GM12865 (cell line): Measurements from ENCODE around the gene AK2.

Source experiments
- DNase-seq: peaks from one replicate; pipeline ENCODE4 v3.0.0; 2010; ENCODE audit warnings: low read depth
- H3K4me3 ChIP-seq: 2 replicates; pipeline ENCODE4 v1.5.1; 2011; ENCODE audit warnings: mild to moderate bottlenecking, low read depth, low read length, control low read depth
- TF ChIP-seq, protein P1 (sequence below): IDR thresholded peaks from 2 replicates; pipeline ENCODE4 v1.5.1; 2011; ENCODE audit warnings: low read length, control low read depth, low read depth, inconsistent platforms; ENCODE audit not compliant: insufficient read depth; ENCODE audit errors: missing control alignments

AK2 gene

DNA sequence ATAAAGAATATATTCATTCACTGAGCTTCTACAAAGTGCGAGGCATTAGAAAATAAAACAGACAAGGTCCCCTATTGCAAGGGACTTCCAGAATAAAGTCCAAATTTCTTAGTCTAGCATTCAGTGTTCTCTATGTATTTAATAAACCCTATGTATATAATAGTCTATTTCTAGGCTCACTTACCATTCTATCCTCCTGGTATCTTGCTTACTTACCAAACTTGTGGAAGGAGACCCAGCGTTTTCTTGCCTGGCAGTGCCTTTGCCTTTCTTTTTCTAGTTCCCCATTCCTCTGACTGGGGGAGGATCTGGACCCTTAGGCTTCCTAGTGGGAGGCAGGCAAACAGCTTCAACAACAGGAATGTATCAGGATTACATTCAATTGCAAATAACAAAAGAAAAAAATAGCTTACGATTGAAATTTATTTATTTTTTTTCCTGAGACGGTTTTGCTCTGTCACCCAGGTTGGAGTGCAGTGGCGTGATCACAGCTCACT is 71.4 kb downstream of the AK2 start:
- DNase-seq: no peak
- H3K4me3 ChIP-seq: peak overlapping the region; percentile 57
- TF ChIP-seq, protein P1, sequence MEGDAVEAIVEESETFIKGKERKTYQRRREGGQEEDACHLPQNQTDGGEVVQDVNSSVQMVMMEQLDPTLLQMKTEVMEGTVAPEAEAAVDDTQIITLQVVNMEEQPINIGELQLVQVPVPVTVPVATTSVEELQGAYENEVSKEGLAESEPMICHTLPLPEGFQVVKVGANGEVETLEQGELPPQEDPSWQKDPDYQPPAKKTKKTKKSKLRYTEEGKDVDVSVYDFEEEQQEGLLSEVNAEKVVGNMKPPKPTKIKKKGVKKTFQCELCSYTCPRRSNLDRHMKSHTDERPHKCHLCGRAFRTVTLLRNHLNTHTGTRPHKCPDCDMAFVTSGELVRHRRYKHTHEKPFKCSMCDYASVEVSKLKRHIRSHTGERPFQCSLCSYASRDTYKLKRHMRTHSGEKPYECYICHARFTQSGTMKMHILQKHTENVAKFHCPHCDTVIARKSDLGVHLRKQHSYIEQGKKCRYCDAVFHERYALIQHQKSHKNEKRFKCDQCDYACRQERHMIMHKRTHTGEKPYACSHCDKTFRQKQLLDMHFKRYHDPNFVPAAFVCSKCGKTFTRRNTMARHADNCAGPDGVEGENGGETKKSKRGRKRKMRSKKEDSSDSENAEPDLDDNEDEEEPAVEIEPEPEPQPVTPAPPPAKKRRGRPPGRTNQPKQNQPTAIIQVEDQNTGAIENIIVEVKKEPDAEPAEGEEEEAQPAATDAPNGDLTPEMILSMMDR: no peak

DNA sequence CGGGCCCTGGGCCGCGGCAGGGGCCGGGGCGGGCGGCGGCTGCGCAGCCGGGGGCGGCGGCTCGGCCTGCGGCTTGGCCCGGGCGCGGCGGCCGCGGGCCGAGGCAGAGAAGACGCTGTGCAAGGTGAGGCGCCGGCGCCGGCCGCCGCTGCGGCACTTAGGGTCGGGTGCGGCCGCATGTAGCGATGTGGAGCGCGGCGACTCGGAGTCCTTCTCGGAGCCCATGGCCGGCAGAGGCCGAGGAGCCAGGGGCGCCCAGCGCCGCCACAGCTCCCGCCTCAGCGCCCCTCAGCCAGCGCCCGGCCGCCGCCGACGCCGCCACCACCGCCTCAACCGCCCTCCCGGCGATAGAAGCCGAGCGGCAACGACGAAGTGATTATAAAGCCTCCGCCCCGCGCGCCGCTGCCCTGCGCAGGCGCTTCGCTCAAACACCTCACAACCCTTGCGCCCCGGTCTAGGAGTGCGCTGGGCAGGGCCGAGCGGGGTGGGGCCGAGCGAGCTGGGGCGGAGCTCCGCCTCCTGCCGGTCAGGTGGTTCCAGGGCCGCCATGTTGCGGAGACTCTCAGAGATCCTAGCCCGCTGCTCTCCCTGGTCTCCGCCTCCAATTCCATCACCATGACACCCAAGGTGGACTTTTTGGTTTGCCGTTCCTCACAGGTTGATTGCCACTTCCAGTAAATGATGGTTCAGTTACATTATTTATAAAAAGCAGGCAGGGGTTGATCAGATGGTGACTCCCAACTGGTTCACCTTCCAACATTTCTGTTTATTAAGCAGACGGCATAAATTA is 72.0 kb downstream of the AK2 start, which contains the start of gene RNF19B:
RNF19B (minus strand) TSS at position 349 of the 790 bp plus-strand sequence; CDS start at position 225, 124 bp downstream.
- TF ChIP-seq, protein P1: no peak
- peak within 1 kb of the TSS; percentile 74 for H3K4me3 ChIP-seq
- DNase-seq: peak; percentile 98

DNA sequence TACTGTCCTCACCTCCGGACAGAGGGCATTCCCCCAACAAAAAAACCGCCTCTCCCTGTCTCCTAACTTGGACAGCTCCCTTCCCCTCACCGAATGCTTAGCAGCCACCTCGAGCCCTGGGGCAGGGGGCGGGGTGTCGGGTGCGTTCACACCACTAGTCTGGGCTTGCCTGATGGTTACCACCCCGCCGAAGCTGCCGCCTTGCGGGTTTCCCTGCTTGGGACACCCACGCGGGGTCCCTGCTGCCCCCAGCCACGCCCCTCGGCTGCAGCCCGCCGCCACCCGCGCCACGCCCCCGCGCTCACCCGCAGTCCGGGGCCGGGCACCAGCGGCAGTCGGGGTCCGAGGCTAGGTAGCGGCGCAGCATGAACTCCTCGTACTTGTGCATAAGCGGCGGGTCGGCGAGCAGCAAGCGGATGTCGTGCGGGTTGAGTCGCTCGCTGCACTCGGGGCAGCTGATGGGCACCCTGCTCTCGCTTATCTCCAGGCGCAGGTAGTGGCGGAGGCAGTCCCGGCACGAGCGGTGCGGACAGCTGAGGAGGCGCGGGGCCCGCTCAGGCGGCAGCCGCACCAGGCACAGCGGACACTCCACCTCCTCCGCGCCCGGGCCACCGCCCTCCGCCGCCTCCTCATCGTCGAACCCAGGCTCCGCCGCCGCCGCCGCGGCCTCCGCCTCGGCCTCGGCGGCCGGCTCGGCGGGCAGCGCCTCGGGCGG is 72.8 kb downstream of the AK2 start:
- TF ChIP-seq, protein P1: peak; percentile 3
- H3K4me3 ChIP-seq: peak overlapping the region; percentile 74
- DNase-seq: peak; percentile 71

DNA sequence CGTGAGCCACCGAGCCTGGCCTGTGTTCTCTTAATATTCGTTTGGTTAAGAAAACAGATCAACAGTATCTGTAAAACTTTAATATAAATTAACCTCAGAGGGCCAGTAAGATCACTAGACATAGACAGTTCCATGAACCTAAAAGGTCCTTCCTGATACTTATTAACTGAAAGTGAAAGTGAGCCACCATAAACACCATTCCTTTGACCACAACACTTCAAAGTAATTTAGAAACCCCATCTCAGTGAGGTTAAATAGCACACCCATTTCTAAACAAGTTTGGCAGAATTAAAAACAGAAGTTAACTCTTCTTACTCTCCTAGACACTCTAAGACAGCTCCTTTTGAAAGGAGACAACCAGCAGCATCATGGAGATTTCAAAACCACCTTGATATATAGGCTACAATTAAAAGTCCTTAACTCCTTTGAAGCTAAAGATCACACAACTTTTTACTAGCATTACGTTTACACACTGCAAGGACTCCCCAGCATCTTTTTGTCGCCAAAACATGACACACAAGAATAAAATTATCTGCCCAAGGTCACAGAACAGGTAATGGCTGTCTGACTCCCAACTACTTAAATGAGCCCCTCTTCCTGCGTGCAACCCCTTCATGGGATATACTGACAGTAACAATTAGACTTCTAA is 74.3 kb downstream of the AK2 start:
- TF ChIP-seq, protein P1: no peak
- DNase-seq: peak; percentile 78
- H3K4me3 ChIP-seq: peak overlapping the region; percentile 74

DNA sequence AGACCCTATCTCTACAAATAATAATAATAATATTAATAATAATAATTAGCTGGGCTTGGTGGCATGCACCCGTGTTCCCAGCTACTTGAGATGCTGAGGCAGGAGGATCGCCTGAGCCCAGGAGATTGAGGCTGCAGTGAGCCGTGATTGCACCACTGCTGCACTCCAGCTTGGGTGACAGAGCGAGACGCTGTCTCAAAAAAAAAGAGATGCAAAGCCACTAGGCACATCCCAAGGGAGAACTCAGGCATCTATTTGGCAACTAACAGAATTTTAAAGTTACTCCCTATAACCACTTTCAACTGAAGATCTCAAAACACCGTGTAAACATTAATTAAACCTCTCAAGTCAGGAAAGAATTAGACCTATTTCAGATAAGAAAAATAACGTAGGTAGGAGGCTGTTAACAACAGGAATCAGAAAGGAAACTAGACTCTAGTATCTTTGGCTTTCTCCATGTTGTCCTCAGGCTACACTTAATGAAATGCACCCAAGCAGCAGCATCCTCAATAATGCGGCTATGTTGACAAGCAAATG is 75.8 kb downstream of the AK2 start:
- peak overlapping the region; percentile 3; the same call in 1 of the 2 replicates for H3K4me3 ChIP-seq
- no peak for DNase-seq
- TF ChIP-seq, protein P1: no peak

DNA sequence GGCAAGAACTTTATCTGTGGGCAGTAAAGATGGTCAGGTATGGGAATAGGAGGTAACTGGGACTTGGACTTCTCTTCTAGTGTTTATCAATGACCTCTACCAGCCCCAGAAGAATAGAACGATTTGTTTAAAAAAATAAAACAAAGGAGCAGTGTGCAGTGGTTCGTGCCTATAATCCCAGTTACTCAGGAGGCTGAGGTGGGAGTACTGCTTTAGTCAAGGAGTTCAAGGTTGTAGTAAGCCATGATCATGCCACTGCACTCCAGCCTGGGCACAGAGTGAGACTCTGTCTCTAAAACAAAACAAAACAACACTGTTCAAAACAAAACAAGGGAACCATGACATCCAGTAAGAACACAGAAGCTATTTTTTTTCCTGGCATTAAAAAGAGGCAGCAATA is 76.3 kb downstream of the AK2 start:
- TF ChIP-seq, protein P1: no peak
- DNase-seq: no peak
- no peak overlapping the region for H3K4me3 ChIP-seq
